Retinal pigment epithelial cell (primary cell): ENCODE data around the gene BAHD1.

ENCODE experiments used
- DNase-seq: peaks from one replicate; pipeline ENCODE4 v3.0.0-alpha.2; 2010; ENCODE audit warnings: low read depth
- H3K4me3 ChIP-seq: 2 replicates; pipeline ENCODE4 v1.5.1; 2011; ENCODE audit warnings: mild to moderate bottlenecking, low read length, control low read depth, moderate library complexity
- CTCF ChIP-seq: conservative IDR thresholded peaks from 2 replicates; pipeline ENCODE4 v1.5.1; 2011; ENCODE audit warnings: low read depth, low read length, control low read depth, inconsistent platforms

BAHD1 gene

GRCh38 chr15:40407330-40407990 lies 33.3 kb upstream of the BAHD1 start:
- no peak for DNase-seq
- no peak overlapping the region for H3K4me3 ChIP-seq
- no peak for TF ChIP-seq CTCF

- H3K4me3 ChIP-seq = no peak overlapping the region
- no peak for DNase-seq
- TF ChIP-seq CTCF = no peak
Measured at GRCh38 chr15:40409366-40409765, 31.4 kb upstream of the BAHD1 start.

- no peak for DNase-seq
- TF ChIP-seq CTCF = no peak
- no peak overlapping the region for H3K4me3 ChIP-seq
Measured at GRCh38 chr15:40410476-40410875, 30.3 kb upstream of the BAHD1 start.

GRCh38 chr15:40412095-40412759 lies 28.5 kb upstream of the BAHD1 start:
- TF ChIP-seq CTCF = no peak
- no peak for DNase-seq
- H3K4me3 ChIP-seq = no peak overlapping the region

GRCh38 chr15:40413036-40413435 lies 27.7 kb upstream of the BAHD1 start:
- DNase-seq = no peak

GRCh38 chr15:40414816-40415215 lies 25.9 kb upstream of the BAHD1 start:
- DNase-seq = no peak
- no peak for TF ChIP-seq CTCF
- H3K4me3 ChIP-seq = no peak overlapping the region

More at GRCh38 chr15:40413036-40413435, 27.7 kb upstream of the BAHD1 start:
- no peak overlapping the region for H3K4me3 ChIP-seq
- no peak for TF ChIP-seq CTCF

- no peak overlapping the region for H3K4me3 ChIP-seq
- DNase-seq = no peak
- TF ChIP-seq CTCF = no peak
Measured at GRCh38 chr15:40415226-40415625, 25.5 kb upstream of the BAHD1 start.
